Measurements from ENCODE around the gene CELF2.

CELF2 gene

GRCh38 chr10:11255796-11256444, 238.2 kb downstream of the CELF2 start:
- DNase-seq, result no peak

- no peak for DNase-seq
Measured at GRCh38 chr10:11256896-11257295, 239.2 kb downstream of the CELF2 start.

- no peak for DNase-seq
Measured at GRCh38 chr10:11257440-11258090, 239.9 kb downstream of the CELF2 start.

GRCh38 chr10:11260170-11260569, 242.5 kb downstream of the CELF2 start:
- DNase-seq, result no peak

GRCh38 chr10:11261143-11261542, 243.5 kb downstream of the CELF2 start:
- no peak for DNase-seq

GRCh38 chr10:11261687-11262493, 244.2 kb downstream of the CELF2 start:
- no peak for DNase-seq

GRCh38 chr10:11262494-11263345, 245.0 kb downstream of the CELF2 start:
- no peak for DNase-seq

GRCh38 chr10:11263767-11264166, 246.1 kb downstream of the CELF2 start:
- DNase-seq, result no peak

GRCh38 chr10:11264296-11265048, 246.8 kb downstream of the CELF2 start:
- DNase-seq, result no peak

- DNase-seq, result no peak
Measured at GRCh38 chr10:11265484-11265883, 247.8 kb downstream of the CELF2 start.

GRCh38 chr10:11266426-11266825, 248.8 kb downstream of the CELF2 start:
- DNase-seq, result no peak

- peak; percentile 71 for DNase-seq
Measured at GRCh38 chr10:11270135-11270857, 252.6 kb downstream of the CELF2 start.

GRCh38 chr10:11270858-11271179, 253.1 kb downstream of the CELF2 start:
- no peak for DNase-seq

- DNase-seq, result no peak
Measured at GRCh38 chr10:11272915-11273389, 255.3 kb downstream of the CELF2 start.

- no peak for DNase-seq
Measured at GRCh38 chr10:11274452-11274851, 256.8 kb downstream of the CELF2 start.

GRCh38 chr10:11275651-11276050, 258.0 kb downstream of the CELF2 start:
- no peak for DNase-seq

GRCh38 chr10:11276449-11276990, 258.8 kb downstream of the CELF2 start:
- DNase-seq, result no peak

GRCh38 chr10:11279314-11279713, 261.6 kb downstream of the CELF2 start:
- DNase-seq, result no peak

GRCh38 chr10:11280187-11280932, 262.7 kb downstream of the CELF2 start:
- DNase-seq, result no peak

- no peak for DNase-seq
Measured at GRCh38 chr10:11282156-11282555, 264.5 kb downstream of the CELF2 start.

All from CD4-positive, alpha-beta T cell treated with Interleukin-4 for 4 hours (primary cell).